HCT116 (cell line): ENCODE measurements around the gene PSMD2. TPM values are rescaled to one million over a fixed set of nuclear protein-coding genes. Genes with fewer than 3 reads are reported as not detected.

Experiments
- ATAC-seq: fragments of 200-7000 bp; cut with Tn5 transposase; 2 replicates; pipeline ENCODE4 v1.9.1; 2020; ENCODE audit warnings: mild to moderate bottlenecking, moderate library complexity
- BruUV-seq: library from RNA; stranded (reverse); fragments of 400-500 nt; replicated peaks from 2 replicates; lab custom pipeline; 2021; lab: Mats Ljungman, UMichigan
- CTCF ChIA-PET: fragments of 300-600 bp; sonication (Branson Sonifier 250); formaldehyde crosslinking; loops from one replicate; lab custom pipeline; 2021; ENCODE audit warnings: antibody characterized with exemption; lab: Charles Lee
- POLR2A ChIA-PET: fragments of 300-600, 350-600 bp; sonication (Branson Sonifier 250); formaldehyde crosslinking; loops from one replicate; lab custom pipeline; 2021; ENCODE audit warnings: antibody characterized with exemption; lab: Charles Lee
- RAD21 ChIA-PET, 2 experiments: fragments of 300-600 bp; sonication (Branson Sonifier 250); formaldehyde crosslinking; loops; one replicate each; lab custom pipeline; 2023; ENCODE audit warnings: low total read pairs in 2 of 2; ENCODE audit not compliant: uncharacterized antibody in 2 of 2, unreplicated experiment in 2 of 2, low non-redundant PET in 1 of 2; lab: Charles Lee
- DNase-seq: peaks from one replicate; pipeline ENCODE4 v3.0.0-alpha.2; 2010; ENCODE audit warnings: low read depth, low spot score
- H2AFZ ChIP-seq: fragments of 200-600 bp; shearing (Covaris generic), sonication (generic); 2 replicates; pipeline ENCODE4 v1.6.1; 2017; ENCODE audit warnings: low read depth, mixed run types, mixed read lengths, antibody characterized with exemption, low read length; ENCODE audit not compliant: poor library complexity, severe bottlenecking
- H3K27ac ChIP-seq: 2 replicates; pipeline ENCODE4 v1.5.1; 2012; ENCODE audit warnings: low read depth, low read length
- H3K27me3 ChIP-seq: fragments of 200-600 bp; sonication (generic); 2 replicates; pipeline ENCODE4 v1.6.1; 2016; ENCODE audit warnings: mixed run types, low read length, mixed read lengths; ENCODE audit not compliant: insufficient read depth
- H3K36me3 ChIP-seq, 2 experiments: fragments of 200-500 bp in 1 of 2; fragments of 200-600 bp in 1 of 2; sonication (Bioruptor generic) in 1 of 2; sonication (generic) in 1 of 2; 2 replicates each; pipeline versions ENCODE4 v1.5.1 to v1.6.1; 2014 to 2016; ENCODE audit warnings: low read length in 2 of 2, inconsistent platforms in 1 of 2, mixed read lengths in 1 of 2, mixed run types in 1 of 2; ENCODE audit not compliant: insufficient read depth in 2 of 2, control insufficient read depth in 1 of 2
- H3K4me1 ChIP-seq, 2 experiments: fragments of 200-600 bp in 1 of 2; sonication (generic) in 1 of 2; 2 replicates each; pipeline versions ENCODE4 v1.5.1 to v1.6.1; 2012 to 2017; ENCODE audit warnings: low read length in 2 of 2, inconsistent platforms in 1 of 2, mild to moderate bottlenecking in 1 of 2, mixed read lengths in 1 of 2, mixed run types in 1 of 2, moderate library complexity in 1 of 2; ENCODE audit not compliant: insufficient read depth in 2 of 2, control insufficient read depth in 1 of 2
- H3K4me2 ChIP-seq: fragments of 200-600 bp; sonication (generic); 2 replicates; pipeline ENCODE4 v1.6.1; 2017; ENCODE audit warnings: mixed run types, low read length, mixed read lengths
- H3K4me3 ChIP-seq, 2 experiments: fragments of 200-600 bp in 1 of 2; sonication (generic) in 1 of 2; replicated peaks in 1 of 2; 2 replicates each; pipeline ENCODE4 v1.5.1; 2011 to 2016; ENCODE audit warnings: low read length in 2 of 2, control low read depth in 1 of 2, low read depth in 1 of 2, mild to moderate bottlenecking in 1 of 2, mixed read lengths in 1 of 2, mixed run types in 1 of 2
- H3K79me2 ChIP-seq: fragments of 200-600 bp; sonication (generic); 2 replicates; pipeline ENCODE4 v1.6.1; 2017; ENCODE audit warnings: mild to moderate bottlenecking, mixed run types, low read length, moderate library complexity, mixed read lengths; ENCODE audit not compliant: insufficient read depth
- H3K9ac ChIP-seq: fragments of 200-600 bp; sonication (generic); 2 replicates; pipeline ENCODE4 v1.6.1; 2016; ENCODE audit warnings: low read length, mixed read lengths
- H3K9me2 ChIP-seq: fragments of 200-600 bp; sonication (generic), shearing (Covaris generic); 2 replicates; pipeline ENCODE4 v1.6.1; 2017; ENCODE audit warnings: mixed run types, mild to moderate bottlenecking, moderate library complexity; ENCODE audit not compliant: insufficient read depth
- H3K9me3 ChIP-seq, 2 experiments: fragments of 200-500 bp in 1 of 2; fragments of 200-600 bp in 1 of 2; sonication (Bioruptor generic) in 1 of 2; sonication (generic) in 1 of 2; 2 replicates each; pipeline ENCODE4 v1.6.1; 2014 to 2017; ENCODE audit warnings: low read length in 2 of 2, mixed read lengths in 2 of 2, inconsistent platforms in 1 of 2, low read depth in 1 of 2, mild to moderate bottlenecking in 1 of 2, mixed run types in 1 of 2, moderate library complexity in 1 of 2; ENCODE audit not compliant: control insufficient read depth in 1 of 2, insufficient read depth in 1 of 2
- H4K20me1 ChIP-seq: fragments of 200-600 bp; sonication (generic), shearing (Covaris generic); 2 replicates; pipeline ENCODE4 v1.6.1; 2017; ENCODE audit warnings: mixed run types, mild to moderate bottlenecking, moderate library complexity; ENCODE audit not compliant: insufficient read depth
- CBX3 ChIP-seq: IDR thresholded peaks from 2 replicates; pipeline ENCODE4 v1.6.1; 2012; ENCODE audit warnings: low read depth
- CEBPB ChIP-seq: IDR thresholded peaks from 2 replicates; pipeline ENCODE4 v1.6.1; 2012; ENCODE audit warnings: low read depth
- CTCF ChIP-seq, 3 experiments: fragments of 200-600 bp in 1 of 3; sonication (generic) in 1 of 3; IDR thresholded peaks in 2 of 3; conservative IDR thresholded peaks in 1 of 3; 2 replicates each; pipeline ENCODE4 v1.5.1; 2012 to 2017; ENCODE audit warnings: low read depth in 2 of 3, low read length in 2 of 3, antibody characterized with exemption in 1 of 3, borderline replicate concordance in 1 of 3, control low read depth in 1 of 3, mild to moderate bottlenecking in 1 of 3, mixed read lengths in 1 of 3, mixed run types in 1 of 3, moderate library complexity in 1 of 3; ENCODE audit not compliant: insufficient read depth in 1 of 3
- EGR1 ChIP-seq: IDR thresholded peaks from 2 replicates; pipeline ENCODE4 v1.6.1; 2012; ENCODE audit warnings: low read depth
- ELF1 ChIP-seq: IDR thresholded peaks from 2 replicates; pipeline ENCODE4 v1.6.1; 2012; ENCODE audit warnings: low read depth, borderline replicate concordance
- EZH2 ChIP-seq: fragments of 200-600 bp; sonication (generic); IDR thresholded peaks from 2 replicates; pipeline ENCODE4 v1.6.1; 2017; ENCODE audit warnings: antibody characterized with exemption, mixed run types
- JUND ChIP-seq: IDR thresholded peaks from 2 replicates; pipeline ENCODE4 v1.6.1; 2012
- POLR2AphosphoS5 ChIP-seq: IDR thresholded peaks from 2 replicates; pipeline ENCODE4 v1.6.1; 2011; ENCODE audit warnings: mild to moderate bottlenecking, low read depth, low read length, moderate library complexity
- SRF ChIP-seq: IDR thresholded peaks from 2 replicates; pipeline ENCODE4 v1.6.1; 2012; ENCODE audit warnings: low read depth
- TCF7L2 ChIP-seq: IDR thresholded peaks from 2 replicates; pipeline ENCODE4 v1.7.0; 2011; ENCODE audit warnings: borderline replicate concordance, inconsistent platforms; ENCODE audit not compliant: insufficient read depth, insufficient read length; ENCODE audit errors: extremely low read depth
- ZFX ChIP-seq: fragments of 450-650 bp; IDR thresholded peaks from 2 replicates; pipeline ENCODE4 v1.6.1; 2017
- ZNF274 ChIP-seq: fragments of 200-500 bp; sonication (Bioruptor generic); IDR thresholded peaks from 2 replicates; pipeline ENCODE4 v1.6.1; 2014; ENCODE audit warnings: mild to moderate bottlenecking, low read depth, low read length, inconsistent platforms
- intact Hi-C: fragments of 100-400 bp; cut with micrococcal nuclease; formaldehyde crosslinking; loops from 2 replicates; pipeline ENCODE4 v1.10.0; 2022
- total RNA-seq: library from RNA; stranded (reverse); gene quantifications from one replicate; pipeline ENCODE4 v1.2.1, GENCODE V29; 2021; ENCODE audit not compliant: unreplicated experiment

PSMD2 gene
- total RNA-seq, 1 experiment from 2014 or later = 402 TPM

GRCh38 chr3:184272269-184272668 is 26.8 kb upstream of the PSMD2 start:
- no TSS peak for BruUV-seq
- no peaks in the 10 kb centered on the region for H3K9me2 ChIP-seq
- no peaks in the 10 kb centered on the region for H3K9me3 ChIP-seq
- H3K27ac ChIP-seq = no peak overlapping the region
- TF ChIP-seq ELF1 = no peak
- no peak for TF ChIP-seq ZNF274
- no peak for TF ChIP-seq POLR2AphosphoS5
- no peak for TF ChIP-seq JUND
- no peak for TF ChIP-seq CBX3
- TF ChIP-seq CEBPB = no peak
- no peak for TF ChIP-seq SRF
- TF ChIP-seq EZH2 = no peak
- no peak for TF ChIP-seq CTCF (IDR thresholded peaks at IDR 0.05 in 2 of 3, conservative IDR thresholded peaks at IDR 0.05 in 1 of 3; ENCODE audit: borderline replicate concordance in 1 of 3, insufficient read depth in 1 of 3, low read depth in 2 of 3, low read length in 2 of 3)
- TF ChIP-seq EGR1 = no peak
- no peak for TF ChIP-seq TCF7L2
- no peak for TF ChIP-seq ZFX
- H3K4me3 ChIP-seq = no peak overlapping the region
- no peak overlapping the region for H3K9ac ChIP-seq
- ATAC-seq (no peak), DNase-seq (no peak)
- no peaks in the 10 kb centered on the region for H3K36me3 ChIP-seq
- no peak overlapping the region for H3K4me2 ChIP-seq
- CTCF ChIA-PET = interaction anchor here (1.3 kb wide), 1 partner anchor 127 kb away, joined by 4 read pairs; no protein-coding TSS in a partner anchor
- H3K4me1 ChIP-seq = no peaks in the 10 kb centered on the region
- RAD21 ChIA-PET = interaction anchor here in 1 of 2 experiments (0.6 kb wide), 1 partner anchor 122 kb away, joined by 4 read pairs; no protein-coding TSS in a partner anchor
- no peaks in the 10 kb centered on the region for H4K20me1 ChIP-seq
- no peaks in the 10 kb centered on the region for H3K27me3 ChIP-seq
- no peak overlapping the region for H2AFZ ChIP-seq
- intact Hi-C loops = no loop called here
- POLR2A ChIA-PET = no interaction called here
- no peaks in the 10 kb centered on the region for H3K79me2 ChIP-seq
